NB4 (cell line): ENCODE measurements around the gene FFAR1.

Experiments
- DNase-seq: peaks from one replicate; pipeline ENCODE4 v3.0.0; 2010; ENCODE audit warnings: low read depth
- H3K4me3 ChIP-seq: one replicate; pipeline ENCODE4 v1.5.1; 2011; ENCODE audit warnings: mild to moderate bottlenecking, low read depth, low read length, moderate library complexity
- CTCF ChIP-seq: IDR thresholded peaks from one replicate; pipeline ENCODE4 v1.5.1; 2012; ENCODE audit warnings: low read depth, low read length
- MAX ChIP-seq: IDR thresholded peaks from 2 replicates; pipeline ENCODE4 v1.6.1; 2011; ENCODE audit warnings: low read depth, low read length
- MYC ChIP-seq: IDR thresholded peaks from 2 replicates; pipeline ENCODE4 v1.6.1; 2011; ENCODE audit warnings: low read depth, low read length
- POLR2A ChIP-seq: IDR thresholded peaks from 2 replicates; pipeline ENCODE4 v1.6.1; 2011; ENCODE audit warnings: mild to moderate bottlenecking; ENCODE audit not compliant: insufficient read length; ENCODE audit errors: extremely low read depth

The FFAR1 gene

GRCh38 chr19:35347171-35347929 is at the start of gene FFAR1:
Gene FFAR1 (plus strand): TSS chr19:35347902. CDS start chr19:35351552, 3,650 bp downstream.
- peak; percentile 80 for DNase-seq
- H3K4me3 ChIP-seq = no peak within 1 kb of the TSS
- TF ChIP-seq CTCF (no peak), MYC (no peak), POLR2A (no peak), MAX (no peak)

GRCh38 chr19:35297922-35298321 is 49.8 kb upstream of the FFAR1 start:
- no peak for TF ChIP-seq MAX
- TF ChIP-seq MYC = no peak
- TF ChIP-seq POLR2A = no peak
- no peak for TF ChIP-seq CTCF
- DNase-seq = no peak
- H3K4me3 ChIP-seq = no peak overlapping the region

GRCh38 chr19:35298561-35298972 is 49.1 kb upstream of the FFAR1 start:
- no peak overlapping the region for H3K4me3 ChIP-seq
- TF ChIP-seq CTCF (no peak), POLR2A (no peak), MAX (no peak), MYC (no peak)
- no peak for DNase-seq

- no peak for TF ChIP-seq POLR2A
- DNase-seq = no peak
- H3K4me3 ChIP-seq = no peak overlapping the region
Observed at GRCh38 chr19:35299523-35300338, 48.0 kb upstream of the FFAR1 start.

- H3K4me3 ChIP-seq = no peak overlapping the region
- no peak for DNase-seq
- TF ChIP-seq POLR2A (no peak), CTCF (no peak), MAX (no peak), MYC (no peak)
Observed at GRCh38 chr19:35300339-35300649, 47.4 kb upstream of the FFAR1 start.

GRCh38 chr19:35301961-35302360 is 45.7 kb upstream of the FFAR1 start:
- no peak for TF ChIP-seq MAX
- no peak for TF ChIP-seq MYC
- no peak for TF ChIP-seq POLR2A
- no peak for TF ChIP-seq CTCF

More at GRCh38 chr19:35301961-35302360, 45.7 kb upstream of the FFAR1 start:
- H3K4me3 ChIP-seq = no peak overlapping the region
- DNase-seq = no peak
